ENCODE measurements around the gene GAREM1. TPM values are rescaled to one million over a fixed set of nuclear protein-coding genes. Genes with fewer than 3 reads are reported as not detected.
"Not testable (repeated sequence)": the region's sequence is repeated elsewhere in the genome, so short reads cannot be mapped to it uniquely, and the experiment has no call there.

GAREM1 gene
- 1 to 10 TPM in 1 of 6 donors, under 1 TPM in 2, not detected in 3; 0.66 to 1.8 (median 0.77) TPM for polyA plus RNA-seq (ENCODE audit: low read depth in 6 of 6)

DNA sequence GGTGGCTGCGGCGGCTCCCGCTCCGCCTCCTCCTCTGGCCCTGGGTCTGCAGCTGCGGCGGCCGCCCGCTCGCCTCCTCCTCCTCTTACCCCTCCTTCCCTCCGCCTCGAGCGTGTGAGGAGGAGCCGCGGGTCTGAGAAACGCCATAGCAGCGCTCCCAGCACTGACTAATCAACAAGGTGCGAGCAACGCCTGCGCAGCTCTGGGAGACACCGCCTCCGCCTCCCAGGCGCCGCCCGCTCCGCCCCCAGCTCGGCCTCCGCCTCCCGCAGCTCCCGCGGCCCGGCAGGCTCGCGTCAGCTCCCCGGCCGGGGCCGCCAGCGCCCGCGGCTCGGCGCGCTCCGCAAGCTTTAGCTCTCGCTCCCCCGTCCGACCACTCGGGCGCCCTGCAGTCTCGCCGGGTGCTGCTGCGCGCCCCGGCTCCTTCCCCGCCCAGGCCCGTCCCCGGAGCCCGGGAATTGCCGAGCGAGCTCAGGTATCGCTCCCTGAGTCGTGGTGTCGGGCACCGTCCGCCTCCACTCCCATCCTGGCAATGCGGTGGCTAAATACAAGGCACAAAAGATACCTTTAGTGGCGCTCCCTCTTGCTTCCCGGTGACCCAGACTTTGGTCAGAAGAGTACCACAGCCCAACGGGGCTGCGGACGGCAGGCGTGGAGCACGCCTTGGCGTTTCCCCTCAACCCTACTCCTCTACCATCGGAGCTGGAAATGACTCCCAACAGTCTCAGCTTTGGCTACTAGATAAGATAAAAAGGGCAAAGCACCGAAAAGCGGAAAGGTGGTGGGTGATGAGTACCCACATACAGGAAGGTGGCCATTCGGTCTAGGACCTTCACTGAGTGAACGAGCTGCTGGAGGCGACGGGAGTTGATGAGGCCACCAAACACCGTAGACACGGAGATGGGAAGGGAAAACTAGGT is at the start of gene GAREM1:
GAREM1 (minus strand) TSS at position 169 of the 920 bp plus-strand sequence. CDS start 454 bp downstream, outside the sequence.
- Mint-ChIP-seq H3K27me3 (peaks cover 40 to 66% (median 59%) of the 10 kb centered on the region in 3 donors), H3K9me3 (no peaks in the 10 kb centered on the region), H3K27ac (peak within 1 kb of the TSS in 3 of 6 donors; percentile 17 to 63 (median 26)), H3K36me3 (no peaks in the 10 kb centered on the region), H3K4me3 (peak within 1 kb of the TSS; percentile 79 to 91 (median 86)), H3K4me1 (peaks cover 19 to 25% (median 21%) of the 10 kb centered on the region in 3 donors)
- ATAC-seq (ENCODE audit: low read depth in 2 of 2) (peak; percentile 85 to 88), DNase-seq (peak; percentile 71)

DNA sequence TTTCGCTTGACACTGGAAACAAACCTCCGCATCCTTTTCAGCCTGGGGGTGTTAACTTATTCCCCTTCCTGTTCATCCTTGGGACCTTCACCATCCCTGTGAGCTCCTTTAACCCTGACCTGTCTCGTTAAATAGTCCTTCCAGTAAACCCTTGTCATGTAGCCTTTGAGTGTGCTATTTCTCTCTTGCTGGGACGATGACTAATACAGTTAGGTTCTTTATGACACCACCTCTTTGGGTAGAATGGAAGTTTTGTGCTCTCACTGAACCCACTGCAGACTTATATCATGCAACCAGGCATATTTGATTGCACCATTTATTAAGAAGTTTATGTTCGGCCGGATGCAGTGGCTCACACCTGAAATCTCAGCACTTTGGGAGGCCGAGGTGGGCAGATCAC is 40.5 kb upstream of the GAREM1 start:
- ATAC-seq (ENCODE audit: low read depth in 2 of 2) (no peak), DNase-seq (no peak)
- Mint-ChIP-seq H3K27me3 (peaks cover 13 to 38% (median 21%) of the 10 kb centered on the region in 3 donors), H3K36me3 (no peaks in the 10 kb centered on the region), H3K27ac (no peak overlapping the region), H3K4me3 (no peak overlapping the region), H3K9me3 (peaks cover 0 to 8% (median 0%) of the 10 kb centered on the region in 7 donors), H3K4me1 (no peaks in the 10 kb centered on the region)

DNA sequence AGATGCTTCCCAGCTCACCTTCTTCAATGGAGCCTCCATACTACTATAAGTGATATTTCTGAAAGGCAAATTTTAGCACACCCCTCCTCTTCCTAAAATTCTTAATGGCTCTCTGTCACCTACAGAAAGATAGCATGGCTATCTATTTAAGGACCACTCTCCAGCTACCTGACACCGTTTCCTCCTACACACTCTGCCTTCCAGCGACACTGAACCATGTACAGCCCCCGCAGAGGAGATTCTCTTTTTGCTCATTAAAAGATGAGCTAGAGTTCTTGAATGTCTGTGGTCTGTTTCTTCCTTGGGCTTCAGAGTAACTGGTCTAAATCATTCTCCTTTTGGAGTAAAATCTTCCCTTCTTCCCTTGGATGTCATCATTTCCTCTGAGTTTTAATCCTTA is 38.4 kb upstream of the GAREM1 start:
- Mint-ChIP-seq H3K27me3 (peaks cover 18 to 35% (median 21%) of the 10 kb centered on the region in 3 donors), H3K27ac (peak overlapping the region in 1 of 6 donors; percentile 16), H3K9me3 (peaks cover 0 to 8% (median 0%) of the 10 kb centered on the region in 7 donors), H3K4me1 (no peaks in the 10 kb centered on the region), H3K36me3 (no peaks in the 10 kb centered on the region), H3K4me3 (no peak overlapping the region)
- no peak for DNase-seq
- no peak for ATAC-seq (ENCODE audit: low read depth in 2 of 2)

DNA sequence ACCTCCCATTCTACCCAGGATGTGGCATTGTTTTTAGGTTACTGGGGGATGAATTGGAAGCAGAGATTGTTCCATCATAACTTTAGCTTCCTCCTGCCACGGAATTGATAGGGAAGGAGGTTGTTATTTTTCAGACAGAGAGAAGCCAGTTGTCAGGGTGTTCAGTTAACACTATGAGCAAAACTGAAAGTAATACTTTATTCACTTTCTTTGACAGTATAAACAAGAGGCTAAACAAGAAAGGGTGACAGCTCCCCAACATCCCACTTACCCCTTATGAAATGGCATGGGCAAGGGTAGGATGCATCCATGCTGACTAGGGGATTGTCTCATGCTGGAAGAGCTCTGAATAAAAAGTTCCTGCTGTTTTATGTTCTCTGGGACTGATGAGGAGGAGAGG is 36.4 kb upstream of the GAREM1 start:
- Mint-ChIP-seq H3K9me3 (peaks cover 0 to 4% (median 0%) of the 10 kb centered on the region in 7 donors), H3K4me3 (no peak overlapping the region), H3K27me3 (peaks cover 13 to 30% (median 27%) of the 10 kb centered on the region in 3 donors), H3K36me3 (no peaks in the 10 kb centered on the region), H3K27ac (no peak overlapping the region), H3K4me1 (no peaks in the 10 kb centered on the region)
- DNase-seq (no peak), ATAC-seq (ENCODE audit: low read depth in 2 of 2) (no peak)

DNA sequence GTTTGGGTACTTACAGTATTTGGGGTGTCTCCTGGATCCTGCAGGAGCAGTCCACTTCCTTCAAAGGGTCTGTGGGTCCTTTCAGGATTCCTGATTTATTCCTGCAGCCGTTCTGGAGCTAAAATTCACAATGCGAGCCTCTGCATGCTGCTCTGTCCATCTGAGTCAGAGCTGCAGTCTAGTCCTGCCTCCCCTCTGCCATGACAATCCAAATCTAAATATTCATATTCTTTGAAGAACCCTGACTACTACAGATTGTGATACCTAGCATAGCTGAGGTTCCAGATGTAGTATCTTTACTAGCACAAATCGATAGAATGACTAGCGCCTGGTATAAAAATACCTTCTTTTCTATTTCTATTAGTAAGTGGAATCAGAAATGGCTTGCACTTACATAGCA is 31.3 kb upstream of the GAREM1 start:
- ATAC-seq (ENCODE audit: low read depth in 2 of 2): no peak
- H3K4me1 Mint-ChIP-seq: no peaks in the 10 kb centered on the region
- no peak overlapping the region for H3K27ac Mint-ChIP-seq
- H3K9me3 Mint-ChIP-seq: peaks cover 0 to 6% (median 4%) of the 10 kb centered on the region in 7 donors
- H3K4me3 Mint-ChIP-seq: no peak overlapping the region
- no peak for DNase-seq
- H3K27me3 Mint-ChIP-seq: peaks cover 15 to 45% (median 45%) of the 10 kb centered on the region in 3 donors
- H3K36me3 Mint-ChIP-seq: no peaks in the 10 kb centered on the region

DNA sequence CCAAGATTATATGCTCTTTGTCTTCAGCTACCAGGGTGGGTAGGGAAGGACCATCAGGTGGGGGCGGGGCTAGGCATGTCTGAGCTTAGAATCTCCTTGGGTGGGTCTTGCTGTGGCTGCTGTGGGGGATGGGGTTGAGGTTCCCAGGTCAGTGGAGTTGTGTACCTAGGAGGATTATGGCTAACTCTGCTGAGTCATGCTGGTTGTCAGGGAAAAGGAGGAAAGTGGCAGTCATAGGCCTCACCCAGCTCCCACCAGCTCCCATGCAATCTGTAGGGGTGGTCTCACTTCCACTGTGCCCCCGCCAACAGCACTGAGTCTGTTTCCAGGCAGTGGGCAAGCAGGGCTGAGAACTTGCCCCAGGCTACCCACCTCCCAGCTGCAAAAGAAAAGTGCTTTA is 30.6 kb upstream of the GAREM1 start:
- not testable (repeated sequence) for H3K27ac Mint-ChIP-seq; H3K36me3 Mint-ChIP-seq; H3K4me1 Mint-ChIP-seq; DNase-seq; H3K4me3 Mint-ChIP-seq; H3K9me3 Mint-ChIP-seq; ATAC-seq (ENCODE audit: low read depth in 2 of 2)
- peaks cover 15 to 53% (median 50%) of the 10 kb centered on the region in 3 donors for H3K27me3 Mint-ChIP-seq

DNA sequence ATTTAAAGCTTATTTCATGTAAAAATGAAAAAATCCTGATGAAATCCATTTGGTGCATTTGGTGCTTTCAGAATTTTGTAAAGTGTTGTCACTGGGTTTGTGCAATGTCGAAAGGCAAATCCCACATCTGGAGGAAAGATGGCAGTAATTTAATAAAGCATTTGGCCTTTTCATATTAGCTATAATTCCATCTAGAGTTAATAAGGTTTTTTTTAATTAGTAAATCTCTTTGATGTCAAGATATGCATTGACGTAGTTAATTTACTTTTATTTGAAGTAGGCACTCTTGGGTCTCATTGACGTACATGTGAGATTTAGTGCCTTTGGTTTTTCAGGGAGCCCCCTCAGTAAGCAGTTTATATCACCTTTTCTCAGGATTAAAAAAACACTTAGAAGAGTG is 12.3 kb upstream of the GAREM1 start:
- Mint-ChIP-seq H3K4me1 (no peaks in the 10 kb centered on the region), H3K27ac (no peak overlapping the region), H3K9me3 (no peaks in the 10 kb centered on the region), H3K4me3 (no peak overlapping the region), H3K36me3 (no peaks in the 10 kb centered on the region), H3K27me3 (peaks cover 21 to 33% (median 23%) of the 10 kb centered on the region in 3 donors)
- ATAC-seq (ENCODE audit: low read depth in 2 of 2) (no peak), DNase-seq (no peak)

DNA sequence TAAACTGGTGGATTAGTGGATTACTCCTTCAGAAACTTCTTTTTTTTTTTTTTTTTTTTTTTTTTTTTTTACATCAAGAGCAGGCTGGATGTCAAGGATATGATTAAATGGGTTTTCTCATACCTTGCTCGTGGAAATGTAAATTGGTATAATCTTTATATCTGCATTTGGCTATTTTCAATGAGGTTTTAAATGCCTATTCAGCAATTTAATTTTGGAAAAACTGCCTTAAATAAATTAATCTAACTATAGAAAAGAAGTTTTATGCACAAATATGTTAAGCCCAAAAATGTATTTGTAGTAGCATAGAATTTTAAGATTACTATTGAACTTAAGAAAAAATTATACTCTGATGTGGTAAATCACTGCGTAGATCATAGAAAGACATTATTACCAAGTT is 11.4 kb upstream of the GAREM1 start:
- H3K27ac Mint-ChIP-seq: no peak overlapping the region
- no peaks in the 10 kb centered on the region for H3K9me3 Mint-ChIP-seq
- no peaks in the 10 kb centered on the region for H3K4me1 Mint-ChIP-seq
- peaks cover 17 to 27% (median 20%) of the 10 kb centered on the region in 3 donors for H3K27me3 Mint-ChIP-seq
- no peak overlapping the region for H3K4me3 Mint-ChIP-seq
- ATAC-seq (ENCODE audit: low read depth in 2 of 2): no peak
- H3K36me3 Mint-ChIP-seq: no peaks in the 10 kb centered on the region
- no peak for DNase-seq

DNA sequence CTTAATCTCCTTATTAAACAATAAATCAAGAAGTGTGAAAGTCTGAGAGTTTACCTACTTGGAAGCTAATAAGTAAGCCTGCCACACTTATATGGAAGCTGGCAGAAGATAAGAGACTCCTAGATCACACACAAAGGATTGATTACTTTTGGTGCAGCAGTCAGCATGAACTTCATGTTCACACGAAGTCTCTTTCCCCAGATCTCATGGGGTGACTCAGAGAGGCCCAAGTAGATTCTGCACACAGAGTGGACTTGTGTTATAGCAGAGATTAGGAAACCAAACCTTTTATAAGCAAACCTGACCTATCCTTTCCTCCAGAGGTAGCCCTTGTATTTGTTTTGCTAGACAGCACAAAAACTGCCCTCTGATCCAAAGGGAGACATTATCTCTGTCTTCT is 9.9 kb upstream of the GAREM1 start:
- no peak overlapping the region for H3K4me3 Mint-ChIP-seq
- H3K36me3 Mint-ChIP-seq: no peaks in the 10 kb centered on the region
- no peaks in the 10 kb centered on the region for H3K4me1 Mint-ChIP-seq
- DNase-seq (no peak), ATAC-seq (ENCODE audit: low read depth in 2 of 2) (no peak)
- H3K9me3 Mint-ChIP-seq: no peaks in the 10 kb centered on the region
- peaks cover 24 to 37% (median 25%) of the 10 kb centered on the region in 3 donors for H3K27me3 Mint-ChIP-seq
- H3K27ac Mint-ChIP-seq: no peak overlapping the region

DNA sequence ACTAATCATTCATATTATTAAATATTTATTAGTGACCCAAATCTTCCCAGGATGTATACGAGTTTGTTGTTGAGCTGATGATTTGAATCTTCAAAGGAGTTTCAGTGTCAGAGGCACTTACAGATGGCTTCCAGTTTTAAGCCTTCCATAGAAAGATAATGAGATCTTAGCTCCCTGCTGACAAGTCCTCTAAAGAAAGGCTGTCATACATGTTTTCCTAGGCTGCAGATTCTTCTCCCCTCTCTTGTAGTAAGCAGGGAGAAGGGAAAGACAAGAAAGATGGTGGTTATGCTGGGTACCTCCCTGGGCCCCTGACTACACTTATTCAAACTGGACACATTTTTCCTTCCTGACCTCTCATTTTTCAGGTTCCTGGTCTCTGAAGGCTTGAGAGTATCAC is 8.1 kb upstream of the GAREM1 start:
- Mint-ChIP-seq H3K36me3 (no peaks in the 10 kb centered on the region), H3K4me3 (no peak overlapping the region), H3K4me1 (no peaks in the 10 kb centered on the region), H3K27ac (no peak overlapping the region), H3K27me3 (peaks cover 19 to 45% (median 34%) of the 10 kb centered on the region in 3 donors), H3K9me3 (no peaks in the 10 kb centered on the region)
- ATAC-seq (ENCODE audit: low read depth in 2 of 2) (no peak), DNase-seq (no peak)

DNA sequence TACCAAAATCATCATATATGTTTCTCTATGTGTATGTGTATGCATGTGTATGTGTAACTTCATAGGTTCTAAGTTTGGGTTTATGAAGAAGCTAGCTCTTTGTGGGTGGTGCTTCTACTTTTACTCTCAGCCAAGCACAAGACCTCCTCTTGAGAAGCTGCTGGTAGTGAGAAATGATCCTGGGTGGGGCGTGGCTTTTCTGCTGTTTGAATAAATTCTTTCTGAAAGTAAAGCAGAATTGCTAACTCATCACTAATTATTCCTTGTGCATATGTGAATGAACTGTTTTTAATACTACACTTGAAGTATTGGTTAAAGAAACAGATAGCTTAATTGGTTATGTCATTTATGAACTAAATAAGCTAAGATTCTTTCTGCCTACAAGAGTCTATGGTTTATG is 7.6 kb upstream of the GAREM1 start:
- Mint-ChIP-seq H3K27ac (no peak overlapping the region), H3K4me3 (no peak overlapping the region), H3K9me3 (no peaks in the 10 kb centered on the region), H3K4me1 (no peaks in the 10 kb centered on the region), H3K36me3 (no peaks in the 10 kb centered on the region), H3K27me3 (peaks cover 16 to 40% (median 31%) of the 10 kb centered on the region in 3 donors)
- ATAC-seq (ENCODE audit: low read depth in 2 of 2) (no peak), DNase-seq (no peak)

DNA sequence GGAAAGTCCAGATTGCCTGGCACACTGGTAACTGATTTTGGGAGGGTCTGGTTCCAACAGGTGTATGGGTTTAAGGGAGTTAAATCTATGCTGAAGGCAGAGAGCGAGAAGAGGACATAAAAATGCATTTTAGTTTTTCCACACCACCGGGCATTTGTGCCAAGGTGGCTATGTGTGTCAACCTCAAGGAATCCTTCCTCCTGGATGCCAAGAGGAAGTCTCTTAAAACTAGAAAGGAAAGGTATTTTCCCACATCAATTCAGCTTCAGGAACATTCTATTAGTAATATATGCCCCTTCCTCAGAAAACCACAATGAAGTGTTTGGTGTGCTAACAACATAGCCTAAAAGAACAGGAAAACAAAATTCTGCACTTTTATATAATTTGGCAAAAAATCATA is 5.4 kb upstream of the GAREM1 start:
- no peaks in the 10 kb centered on the region for H3K36me3 Mint-ChIP-seq
- H3K27me3 Mint-ChIP-seq: peaks cover 23 to 49% (median 38%) of the 10 kb centered on the region in 3 donors
- no peak for DNase-seq

DNA sequence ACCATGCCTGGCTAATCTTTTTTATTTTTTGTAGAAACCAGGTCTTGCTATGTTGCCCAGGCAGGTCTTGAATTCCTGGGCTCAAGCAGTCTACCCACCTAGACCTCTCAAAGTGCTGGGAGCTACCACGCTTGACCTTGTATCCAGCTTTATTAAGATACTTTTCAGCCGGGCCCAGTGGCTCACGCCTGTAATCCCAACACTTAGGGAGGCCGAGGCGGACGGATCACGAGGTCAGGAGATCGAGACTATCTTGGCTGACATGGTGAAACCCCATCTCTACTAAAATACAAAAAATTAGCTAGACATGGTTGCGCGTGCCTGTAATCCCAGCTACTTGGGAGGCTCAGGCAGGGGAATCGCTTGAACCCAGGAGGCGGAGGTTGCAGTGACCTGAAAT is 4.4 kb upstream of the GAREM1 start:
- not testable (repeated sequence) for H3K9me3 Mint-ChIP-seq; DNase-seq; H3K36me3 Mint-ChIP-seq; ATAC-seq (ENCODE audit: low read depth in 2 of 2); H3K4me3 Mint-ChIP-seq; H3K27ac Mint-ChIP-seq
- H3K4me1 Mint-ChIP-seq: peaks cover 9 to 11% (median 10%) of the 10 kb centered on the region in 3 donors
- H3K27me3 Mint-ChIP-seq: peaks cover 25 to 49% (median 36%) of the 10 kb centered on the region in 3 donors

More for the DNA sequence above, 5.4 kb upstream of the GAREM1 start:
- Mint-ChIP-seq H3K4me3 (no peak overlapping the region), H3K4me1 (peaks cover 8% of the 10 kb centered on the region in 3 donors), H3K9me3 (no peaks in the 10 kb centered on the region), H3K27ac (no peak overlapping the region)
- ATAC-seq (ENCODE audit: low read depth in 2 of 2): no peak

DNA sequence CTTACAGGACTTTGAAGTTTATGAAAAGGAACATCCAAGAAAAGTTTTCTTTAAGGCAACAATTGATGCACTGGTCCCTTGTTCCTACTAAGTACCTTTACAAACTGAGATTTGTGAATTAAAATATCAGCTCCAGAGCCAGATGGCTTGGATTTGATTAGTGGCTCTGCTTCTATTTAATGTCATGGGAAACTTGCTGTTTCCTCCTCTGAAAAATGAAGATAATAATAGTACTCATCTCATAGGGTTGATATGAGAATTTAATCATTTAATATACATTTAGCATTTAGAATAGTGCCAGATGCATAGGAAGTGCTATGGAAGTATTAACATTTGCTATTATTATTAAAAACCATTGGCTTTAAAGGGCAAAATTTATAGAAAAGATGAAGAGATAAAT is 2.6 kb upstream of the GAREM1 start:
- Mint-ChIP-seq H3K4me3 (no peak overlapping the region), H3K27me3 (peaks cover 30 to 61% (median 48%) of the 10 kb centered on the region in 3 donors), H3K27ac (no peak overlapping the region), H3K9me3 (no peaks in the 10 kb centered on the region), H3K36me3 (no peaks in the 10 kb centered on the region), H3K4me1 (peaks cover 19 to 25% (median 21%) of the 10 kb centered on the region in 3 donors)
- ATAC-seq (ENCODE audit: low read depth in 2 of 2): no peak
- no peak for DNase-seq
